ENCODE measurements around the gene ACTMAP. TPM values are rescaled to one million over a fixed set of nuclear protein-coding genes. Genes with fewer than 3 reads are reported as not detected.

The ACTMAP gene
- total RNA-seq, 2 donors from 2014 or later = 0.68 to 1.1 TPM

DNA sequence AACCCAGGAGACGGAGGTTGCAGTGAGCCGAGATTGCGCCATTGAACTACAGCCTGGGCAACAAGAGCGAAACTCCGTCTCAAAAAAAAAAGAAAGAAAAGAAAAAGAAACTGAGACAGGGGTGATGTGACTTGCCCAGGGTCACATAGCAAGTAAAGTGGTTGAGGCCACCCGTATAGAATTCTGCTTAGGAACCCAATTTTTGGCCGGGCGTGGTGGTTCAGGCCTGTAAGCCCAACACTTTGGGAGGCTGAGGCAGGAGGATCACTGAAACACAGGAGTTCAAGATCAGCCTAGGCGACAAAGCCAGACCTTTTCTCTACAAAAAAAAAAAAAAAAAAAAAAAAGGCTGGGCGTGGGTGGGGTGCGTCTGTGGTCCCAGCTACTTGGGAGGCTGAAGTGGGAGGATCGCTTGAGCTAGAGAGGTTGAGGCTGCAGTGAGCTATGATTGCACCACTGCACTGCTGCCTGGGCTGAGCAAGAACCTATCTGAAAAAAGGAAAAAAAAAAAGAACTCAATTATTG, 2.0 kb upstream of the ACTMAP start:
- peaks cover 3% of the 10 kb centered on the region for H3K36me3 ChIP-seq
- H3K4me1 ChIP-seq (ENCODE audit: control insufficient read depth in 1 of 2, low read depth in 2 of 2) = peaks cover 24 to 59% of the 10 kb centered on the region in 2 donors
- DNase-seq (ENCODE audit: low spot score) = no peak
- no peaks in the 10 kb centered on the region for H3K9me3 ChIP-seq
- H3K27ac ChIP-seq = no peak overlapping the region
- peak overlapping the region; percentile 89 for H3K4me3 ChIP-seq
- no peak for ATAC-seq (ENCODE audit: insufficient number of reproducible peaks, low FRiP score, low read depth)
- TF ChIP-seq, protein P1, sequence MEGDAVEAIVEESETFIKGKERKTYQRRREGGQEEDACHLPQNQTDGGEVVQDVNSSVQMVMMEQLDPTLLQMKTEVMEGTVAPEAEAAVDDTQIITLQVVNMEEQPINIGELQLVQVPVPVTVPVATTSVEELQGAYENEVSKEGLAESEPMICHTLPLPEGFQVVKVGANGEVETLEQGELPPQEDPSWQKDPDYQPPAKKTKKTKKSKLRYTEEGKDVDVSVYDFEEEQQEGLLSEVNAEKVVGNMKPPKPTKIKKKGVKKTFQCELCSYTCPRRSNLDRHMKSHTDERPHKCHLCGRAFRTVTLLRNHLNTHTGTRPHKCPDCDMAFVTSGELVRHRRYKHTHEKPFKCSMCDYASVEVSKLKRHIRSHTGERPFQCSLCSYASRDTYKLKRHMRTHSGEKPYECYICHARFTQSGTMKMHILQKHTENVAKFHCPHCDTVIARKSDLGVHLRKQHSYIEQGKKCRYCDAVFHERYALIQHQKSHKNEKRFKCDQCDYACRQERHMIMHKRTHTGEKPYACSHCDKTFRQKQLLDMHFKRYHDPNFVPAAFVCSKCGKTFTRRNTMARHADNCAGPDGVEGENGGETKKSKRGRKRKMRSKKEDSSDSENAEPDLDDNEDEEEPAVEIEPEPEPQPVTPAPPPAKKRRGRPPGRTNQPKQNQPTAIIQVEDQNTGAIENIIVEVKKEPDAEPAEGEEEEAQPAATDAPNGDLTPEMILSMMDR (IDR thresholded peaks at IDR 0.05) = no peak
- H3K27me3 ChIP-seq (replicated peaks; ENCODE audit: insufficient read depth) = no peaks in the 10 kb centered on the region

GRCh38 chr19:40750874-40751537, 729 bp upstream of the ACTMAP start, which contains the start of gene SNRPA:
Gene SNRPA, plus strand, starts transcription at chr19:40751203. Its CDS starts 206 bp downstream, at chr19:40751409.
- TF ChIP-seq, protein P1 (IDR thresholded peaks at IDR 0.05) = no peak
- no peaks in the 10 kb centered on the region for H3K27me3 ChIP-seq (replicated peaks; ENCODE audit: insufficient read depth)
- ATAC-seq (ENCODE audit: insufficient number of reproducible peaks, low FRiP score, low read depth) (peak; percentile 77), DNase-seq (ENCODE audit: low spot score) (peak; percentile 93)
- no peaks in the 10 kb centered on the region for H3K9me3 ChIP-seq
- H3K27ac ChIP-seq = peak within 1 kb of the TSS; percentile 86 to 93
- H3K4me3 ChIP-seq = peak within 1 kb of the TSS; percentile 89
- peaks cover 24 to 50% of the 10 kb centered on the region in 2 donors for H3K4me1 ChIP-seq (ENCODE audit: control insufficient read depth in 1 of 2, low read depth in 2 of 2)
- H3K36me3 ChIP-seq = no peaks in the 10 kb centered on the region

DNA sequence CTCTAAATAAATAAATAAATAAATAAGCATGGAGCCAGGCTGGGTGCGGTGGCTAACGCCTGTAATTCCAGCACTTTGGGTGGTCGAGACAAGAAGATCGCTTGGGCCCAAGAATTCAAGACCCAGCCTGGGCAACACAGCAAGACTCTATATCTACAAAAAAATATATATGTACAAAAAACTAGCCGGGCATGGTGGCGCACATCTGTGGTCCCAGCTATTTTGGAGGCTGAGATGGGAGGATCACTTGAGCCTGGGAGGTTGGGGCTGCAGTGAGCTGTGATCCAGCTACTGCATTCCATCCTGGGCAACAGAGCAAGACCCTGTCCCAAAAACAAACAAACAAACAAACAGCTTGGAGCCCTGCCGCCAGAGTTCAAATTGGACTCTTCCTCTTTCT, 2.7 kb downstream of the ACTMAP start:
- Histone ChIP-seq H3K4me1 (ENCODE audit: control insufficient read depth in 1 of 2, low read depth in 2 of 2) (peaks cover 8 to 30% of the 10 kb centered on the region in 2 donors), H3K9me3 (no peaks in the 10 kb centered on the region), H3K27me3 (replicated peaks; ENCODE audit: insufficient read depth) (no peaks in the 10 kb centered on the region), H3K27ac (no peak overlapping the region), H3K36me3 (no peaks in the 10 kb centered on the region), H3K4me3 (no peak overlapping the region)
- TF ChIP-seq, protein P1 (IDR thresholded peaks at IDR 0.05) = no peak
- DNase-seq (ENCODE audit: low spot score) (no peak), ATAC-seq (ENCODE audit: insufficient number of reproducible peaks, low FRiP score, low read depth) (no peak)

- Histone ChIP-seq H3K27ac (peak overlapping the region in 1 of 2 donors; percentile 55), H3K36me3 (no peaks in the 10 kb centered on the region), H3K4me3 (no peak overlapping the region), H3K27me3 (replicated peaks; ENCODE audit: insufficient read depth) (no peaks in the 10 kb centered on the region), H3K9me3 (no peaks in the 10 kb centered on the region), H3K4me1 (ENCODE audit: control insufficient read depth in 1 of 2, low read depth in 2 of 2) (peaks cover 2 to 33% of the 10 kb centered on the region in 2 donors)
- no peak for DNase-seq (ENCODE audit: low spot score)
- TF ChIP-seq, protein P1 (IDR thresholded peaks at IDR 0.05) = no peak
- no peak for ATAC-seq (ENCODE audit: insufficient number of reproducible peaks, low FRiP score, low read depth)
Observed at GRCh38 chr19:40745402-40745780, 4.9 kb downstream of the ACTMAP start.

DNA sequence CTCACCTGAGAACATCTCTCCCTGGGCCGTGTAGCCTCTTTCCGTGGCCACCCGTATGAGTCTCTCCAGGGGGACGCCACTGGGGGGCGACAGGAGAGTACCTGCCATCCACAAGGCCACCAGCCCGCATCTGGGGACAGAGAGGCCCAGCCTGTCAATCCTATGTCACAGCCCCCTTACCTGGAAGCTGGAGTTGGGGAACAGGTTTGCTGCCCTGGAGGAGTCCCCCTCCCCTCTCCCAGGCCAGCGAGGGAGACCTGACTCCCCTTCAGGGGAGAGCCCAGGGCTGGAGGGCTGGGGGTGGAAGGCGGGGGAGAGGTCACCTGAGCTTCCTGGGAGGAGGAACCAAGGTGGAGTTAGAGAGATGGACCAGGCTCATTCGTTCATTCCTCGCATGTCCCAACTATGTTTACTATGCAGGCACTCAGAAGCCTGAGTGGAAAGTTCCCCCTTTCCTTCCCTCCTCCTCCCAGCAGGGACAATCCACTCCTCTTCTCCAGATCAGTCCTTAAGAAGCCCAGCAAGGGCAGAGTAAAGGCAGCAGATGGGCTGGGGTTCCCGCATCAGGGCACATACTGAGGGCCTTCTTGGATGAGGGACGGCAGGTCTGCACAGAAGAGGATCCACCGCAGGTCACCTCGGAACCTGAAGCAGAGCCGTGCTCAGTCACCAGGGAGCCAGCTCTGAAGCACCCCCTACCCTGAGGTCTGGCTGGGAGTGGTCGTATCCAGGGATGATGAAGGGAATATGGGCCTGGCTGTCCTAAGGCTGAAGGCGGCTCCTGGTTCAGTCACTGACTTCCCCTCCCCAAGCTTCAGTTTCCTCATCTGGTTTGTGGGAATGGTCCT, 5.5 kb downstream of the ACTMAP start:
- no peak for DNase-seq (ENCODE audit: low spot score)
- Histone ChIP-seq H3K27ac (peak overlapping the region in 1 of 2 donors; percentile 55), H3K9me3 (no peaks in the 10 kb centered on the region), H3K27me3 (replicated peaks; ENCODE audit: insufficient read depth) (no peaks in the 10 kb centered on the region), H3K4me1 (ENCODE audit: control insufficient read depth in 1 of 2, low read depth in 2 of 2) (peaks cover 2 to 35% of the 10 kb centered on the region in 2 donors), H3K4me3 (no peak overlapping the region), H3K36me3 (peaks cover 5% of the 10 kb centered on the region)
- TF ChIP-seq, protein P1 (IDR thresholded peaks at IDR 0.05) = no peak
- no peak for ATAC-seq (ENCODE audit: insufficient number of reproducible peaks, low FRiP score, low read depth)
